ENCODE measurements around the gene SMR3B. TPM values are rescaled to one million over a fixed set of nuclear protein-coding genes. Genes with fewer than 3 reads are reported as not detected.

The SMR3B gene
- total RNA-seq, 2 donors from 2014 or later: not detected

GRCh38 chr4:70437197-70437596, 54.3 kb downstream of the SMR3B start:
- no peak overlapping the region for H3K27ac ChIP-seq
- TF ChIP-seq CTCF (IDR thresholded peaks at IDR 0.05): no peak
- H3K9me3 ChIP-seq: no peaks in the 10 kb centered on the region
- no peak for ATAC-seq (ENCODE audit: insufficient number of reproducible peaks, low FRiP score, low read depth)
- no peak overlapping the region for H3K4me3 ChIP-seq
- H3K27me3 ChIP-seq (replicated peaks; ENCODE audit: insufficient read depth): no peaks in the 10 kb centered on the region
- no peaks in the 10 kb centered on the region for H3K36me3 ChIP-seq
- no peaks in the 10 kb centered on the region for H3K4me1 ChIP-seq (ENCODE audit: control insufficient read depth in 1 of 2, low read depth in 2 of 2)
- no peak for DNase-seq (ENCODE audit: low spot score)

Other genes starting within 250 kb of the SMR3B start
- gene PRR27, start 228.9 kb upstream of the SMR3B start, total RNA-seq: not detected
- not detected for gene ODAM, start 187.4 kb upstream of the SMR3B start, total RNA-seq
- gene FDCSP, start 157.0 kb upstream of the SMR3B start, total RNA-seq: not detected
- gene CSN3, start 140.5 kb upstream of the SMR3B start, total RNA-seq: not detected
- not detected for gene CABS1, start 48.1 kb upstream of the SMR3B start, total RNA-seq
- gene SMR3A, start 22.4 kb upstream of the SMR3B start, total RNA-seq: not detected
- gene OPRPN, start 14.8 kb downstream of the SMR3B start, total RNA-seq: not detected
- gene MUC7, start 89.1 kb downstream of the SMR3B start, total RNA-seq: not detected
- not detected for gene AMTN, start 135.4 kb downstream of the SMR3B start, total RNA-seq
- not detected for gene AMBN, start 209.1 kb downstream of the SMR3B start, total RNA-seq
- not detected for gene ENAM, start 245.6 kb downstream of the SMR3B start, total RNA-seq